HepG2 (cell line): ENCODE results near the gene ARPC1B. TPM values are rescaled to one million over a fixed set of nuclear protein-coding genes. Genes with fewer than 3 reads are reported as not detected.
"Not testable (repeated sequence)": the region's sequence is repeated elsewhere in the genome, so short reads cannot be mapped to it uniquely, and the experiment has no call there.

ENCODE experiments used
- ATAC-seq: fragments of 200-7000 bp; cut with Tn5 transposase; 3 replicates; pipeline ENCODE4 v1.9.1; 2020; ENCODE audit warnings: mild to moderate bottlenecking, moderate library complexity
- BruUV-seq: library from RNA; stranded (reverse); fragments of 400-500 nt; replicated peaks from 2 replicates; lab custom pipeline; 2021; lab: Mats Ljungman, UMichigan
- CTCF ChIA-PET: fragments of 300-600 bp; formaldehyde crosslinking; extraction: SDS; loops from one replicate; lab custom pipeline; 2021; ENCODE audit warnings: low total read pairs, inconsistent platforms, low intra/inter-chr PET ratio; lab: Yijun Ruan, JAX
- POLR2A ChIA-PET: fragments of 350-600 bp; sonication (Branson Sonifier 250); formaldehyde crosslinking; loops from one replicate; lab custom pipeline; 2020; ENCODE audit warnings: antibody characterized with exemption, inconsistent platforms; lab: Yijun Ruan, JAX
- DNase-seq: peaks from one replicate; pipeline ENCODE4 v3.0.0-alpha.2; 2015; ENCODE audit warnings: low spot score
- FAIRE-seq: peaks from 3 replicates; lab custom pipeline; 2011; peaks lifted over from hg19 to GRCh38; lab: Jason Lieb, UNC
- H2AFZ ChIP-seq: one replicate; pipeline ENCODE4 v1.6.1; 2011; ENCODE audit warnings: low read length, inconsistent platforms
- H3K27ac ChIP-seq: fragments of 300-600 bp; 3 replicates; pipeline ENCODE4 v1.8.0; 2011; ENCODE audit warnings: mixed run types, mild to moderate bottlenecking, mixed read lengths, low read length, inconsistent platforms; ENCODE audit not compliant: insufficient read depth; ENCODE audit errors: extremely low read length
- H3K27me3 ChIP-seq, 2 experiments: fragments of 200-600 bp in 1 of 2; 2 replicates in 1 of 2; 3 replicates in 1 of 2; pipeline versions ENCODE4 v1.6.0 to v1.8.0; 2011; ENCODE audit warnings: low read length in 2 of 2, mild to moderate bottlenecking in 2 of 2, moderate library complexity in 2 of 2, inconsistent platforms in 1 of 2; ENCODE audit not compliant: insufficient read depth in 2 of 2, control insufficient read depth in 1 of 2
- H3K36me3 ChIP-seq, 2 experiments: fragments of 200-600 bp in 1 of 2; replicated peaks in 1 of 2; 2 replicates in 1 of 2; 3 replicates in 1 of 2; pipeline versions ENCODE4 v1.5.1 to v1.8.0; 2011; ENCODE audit warnings: low read length in 2 of 2, inconsistent platforms in 1 of 2; ENCODE audit not compliant: insufficient read depth in 2 of 2, control insufficient read depth in 1 of 2
- H3K4me1 ChIP-seq: 2 replicates; pipeline ENCODE4 v1.5.1; 2012; ENCODE audit warnings: low read length, inconsistent platforms; ENCODE audit not compliant: insufficient read depth
- H3K4me2 ChIP-seq: 2 replicates; pipeline ENCODE4 v1.6.0; 2011; ENCODE audit warnings: low read depth, low read length, inconsistent platforms
- H3K4me3 ChIP-seq, 3 experiments: fragments of 200-600 bp in 1 of 3; sonication (generic), shearing (Covaris generic) in 1 of 3; replicated peaks in 1 of 3; 2 replicates each; pipeline ENCODE4 v1.5.1; 2011 to 2016; ENCODE audit warnings: low read length in 3 of 3, inconsistent platforms in 2 of 3, low read depth in 2 of 3, mild to moderate bottlenecking in 2 of 3, control low read depth in 1 of 3, mixed read lengths in 1 of 3; ENCODE audit not compliant: insufficient read depth in 1 of 3
- H3K79me2 ChIP-seq: one replicate; pipeline ENCODE4 v1.6.1; 2011; ENCODE audit warnings: low read length, inconsistent platforms; ENCODE audit not compliant: insufficient read depth
- H3K9ac ChIP-seq: 2 replicates; pipeline ENCODE4 v1.6.0; 2011; ENCODE audit warnings: mild to moderate bottlenecking, low read depth, low read length, inconsistent platforms; ENCODE audit not compliant: insufficient read depth
- H3K9me3 ChIP-seq: 2 replicates; pipeline ENCODE4 v1.5.1; 2012; ENCODE audit warnings: mild to moderate bottlenecking, low read length
- H4K20me1 ChIP-seq: 2 replicates; pipeline ENCODE4 v1.6.0; 2011; ENCODE audit warnings: inconsistent platforms, mild to moderate bottlenecking, low read length, moderate library complexity; ENCODE audit not compliant: insufficient read depth
- FOXA1 ChIP-seq, 2 experiments: fragments of 450-650 bp in 1 of 2; sonication (generic) in 1 of 2; formaldehyde crosslinking in 1 of 2; IDR thresholded peaks; 2 replicates each; pipeline versions ENCODE4 v1.4.0 to v1.6.1; 2016 to 2020; ENCODE audit warnings: missing genetic modification reagents in 1 of 2
- FOXA3 ChIP-seq: IDR thresholded peaks from 2 replicates; pipeline ENCODE4 v1.6.1; 2016; ENCODE audit warnings: missing genetic modification reagents, missing compliant biosample characterization
- HNF1A ChIP-seq, 2 experiments: sonication (generic) in 1 of 2; formaldehyde crosslinking in 1 of 2; IDR thresholded peaks; 2 replicates each; pipeline versions ENCODE4 v1.4.0 to v1.6.1; 2016 to 2020; ENCODE audit warnings: borderline replicate concordance in 1 of 2, low read depth in 1 of 2, mild to moderate bottlenecking in 1 of 2, missing genetic modification reagents in 1 of 2
- PITX1 ChIP-seq: sonication (generic); formaldehyde crosslinking; IDR thresholded peaks from 2 replicates; pipeline ENCODE4 v1.5.1; 2020; ENCODE audit warnings: mild to moderate bottlenecking, missing genetic modification reagents
- SOX13 ChIP-seq, 3 experiments: fragments of 450-650 bp in 1 of 3; sonication (generic) in 1 of 3; formaldehyde crosslinking in 1 of 3; IDR thresholded peaks in 2 of 3; conservative IDR thresholded peaks in 1 of 3; 2 replicates each; pipeline versions ENCODE4 v1.5.0 to v1.6.1; 2016 to 2020; ENCODE audit warnings: antibody characterized with exemption in 1 of 3, mild to moderate bottlenecking in 1 of 3, missing compliant biosample characterization in 1 of 3, missing genetic modification reagents in 1 of 3, moderate library complexity in 1 of 3
- SOX6 ChIP-seq, 2 experiments: fragments of 450-650 bp in 1 of 2; sonication (generic) in 1 of 2; formaldehyde crosslinking in 1 of 2; IDR thresholded peaks; 2 replicates each; pipeline versions ENCODE4 v1.4.0 to v1.6.1; 2017 to 2020; ENCODE audit warnings: antibody characterized with exemption in 1 of 2, mild to moderate bottlenecking in 1 of 2, missing genetic modification reagents in 1 of 2
- YY1 ChIP-seq: IDR thresholded peaks from 2 replicates; pipeline ENCODE4 v1.6.1; 2011; ENCODE audit warnings: low read length, low read depth, moderate library complexity, mild to moderate bottlenecking; ENCODE audit not compliant: insufficient read depth, insufficient replicate concordance
- WGBS: methylation state at CpG from one replicate; pipeline ENCODE4 v1.1.6; 2017; ENCODE audit warnings: low lambda C conversion rate; 5-methylcytosine and 5-hydroxymethylcytosine counted together
- in situ Hi-C: cut with HindIII; loops from 2 replicates; pipeline ENCODE4 v1.10.0; 2017; ENCODE audit warnings: low pct_unique_long_range_greater_than_20kb; ENCODE audit not compliant: extremely low pct_ligation_motif_present
- intact Hi-C: fragments of 100-400 bp; cut with micrococcal nuclease; formaldehyde crosslinking; loops from one replicate; pipeline ENCODE4 v1.10.0; 2022; ENCODE audit not compliant: unreplicated experiment
- polyA plus RNA-seq, 8 experiments: library from polyadenylated mRNA; depleted of rRNA in 3 of 8; stranded (reverse) in 7 of 8; unstranded in 1 of 8; fragments of >200 nt; fragmentation: Illumina TruSeq in 4 of 8; extraction: Trizol in 4 of 8; gene quantifications; 2 replicates each; pipeline versions ENCODE4 v1.2.1 to v1.2.3, GENCODE V29; 2011 to 2016; ENCODE audit warnings: low read depth in 4 of 8, missing spikeins in 1 of 8, mixed read lengths in 1 of 8; ENCODE audit not compliant: insufficient read depth in 1 of 8
- total RNA-seq, 5 experiments: library from RNA; depleted of rRNA; stranded (reverse); fragments of >200 nt; fragmentation: Illumina TruSeq; extraction: Trizol; gene quantifications; 2 replicates each; pipeline ENCODE4 v1.2.3, GENCODE V29; 2016; ENCODE audit warnings: low read depth in 1 of 5
- TF ChIP-seq, protein P1 (sequence below): sonication (generic); formaldehyde crosslinking; conservative IDR thresholded peaks from 2 replicates; pipeline ENCODE4 v1.4.0; 2020; ENCODE audit warnings: mild to moderate bottlenecking, missing genetic modification reagents, moderate library complexity

The ARPC1B gene
- total and polyA plus RNA-seq, 2 of the 13 experiments (the other 11 are each of a cell fraction or from before 2014, with no cell fraction given): 72.9 to 89.1 TPM

GRCh38 chr7:99431756-99432540 lies 57.4 kb downstream of the ARPC1B start:
- H3K9me3 ChIP-seq; H3K27ac ChIP-seq; CTCF ChIA-PET; POLR2A ChIA-PET; H4K20me1 ChIP-seq; intact Hi-C loops; DNase-seq; in situ Hi-C loops; H3K27me3 ChIP-seq; H3K4me3 ChIP-seq; H2AFZ ChIP-seq; H3K9ac ChIP-seq; H3K79me2 ChIP-seq; TF ChIP-seq HNF1A (IDR thresholded peaks at IDR 0.05; ENCODE audit: low read depth); SOX6 (IDR thresholded peaks at IDR 0.05); SOX13 (IDR thresholded peaks at IDR 0.05); FOXA1 (IDR thresholded peaks at IDR 0.05): not testable (repeated sequence)
- FAIRE-seq (peak; percentile 76), ATAC-seq (peak; percentile 34)
- H3K4me1 ChIP-seq: peaks cover 26% of the 10 kb centered on the region
- peaks cover 10 to 33% of the 10 kb centered on the region in 2 experiments for H3K36me3 ChIP-seq
- WGBS: 45% methylated on average over 12 of the region's 13 CpGs
- TSS peak; percentile 27 for BruUV-seq
- H3K4me2 ChIP-seq: peak overlapping the region; percentile 29; the same call in 1 of the 2 replicates
- peak; percentile 63; the same call in 1 of the 2 replicates for TF ChIP-seq HNF1A (CRISPR knock-in tag; IDR thresholded peaks at IDR 0.05; ENCODE audit: borderline replicate concordance)
- TF ChIP-seq FOXA3: 0 out of 2 replicates have a peak, but pooled peaks have one; percentile 35
- TF ChIP-seq YY1: peak; percentile 9
- TF ChIP-seq PITX1 (CRISPR knock-in tag): peak; percentile 96
- TF ChIP-seq SOX6 (CRISPR knock-in tag; IDR thresholded peaks at IDR 0.05): peak; percentile 9; the same call in 1 of the 2 replicates
- peak in 1 of 2 experiments; percentile 44; a peak in 2 of 4 replicates for TF ChIP-seq SOX13 (CRISPR knock-in tag; conservative IDR thresholded peaks at IDR 0.05 in 1 of 2, IDR thresholded peaks at IDR 0.05 in 1 of 2)
- TF ChIP-seq, protein P1, sequence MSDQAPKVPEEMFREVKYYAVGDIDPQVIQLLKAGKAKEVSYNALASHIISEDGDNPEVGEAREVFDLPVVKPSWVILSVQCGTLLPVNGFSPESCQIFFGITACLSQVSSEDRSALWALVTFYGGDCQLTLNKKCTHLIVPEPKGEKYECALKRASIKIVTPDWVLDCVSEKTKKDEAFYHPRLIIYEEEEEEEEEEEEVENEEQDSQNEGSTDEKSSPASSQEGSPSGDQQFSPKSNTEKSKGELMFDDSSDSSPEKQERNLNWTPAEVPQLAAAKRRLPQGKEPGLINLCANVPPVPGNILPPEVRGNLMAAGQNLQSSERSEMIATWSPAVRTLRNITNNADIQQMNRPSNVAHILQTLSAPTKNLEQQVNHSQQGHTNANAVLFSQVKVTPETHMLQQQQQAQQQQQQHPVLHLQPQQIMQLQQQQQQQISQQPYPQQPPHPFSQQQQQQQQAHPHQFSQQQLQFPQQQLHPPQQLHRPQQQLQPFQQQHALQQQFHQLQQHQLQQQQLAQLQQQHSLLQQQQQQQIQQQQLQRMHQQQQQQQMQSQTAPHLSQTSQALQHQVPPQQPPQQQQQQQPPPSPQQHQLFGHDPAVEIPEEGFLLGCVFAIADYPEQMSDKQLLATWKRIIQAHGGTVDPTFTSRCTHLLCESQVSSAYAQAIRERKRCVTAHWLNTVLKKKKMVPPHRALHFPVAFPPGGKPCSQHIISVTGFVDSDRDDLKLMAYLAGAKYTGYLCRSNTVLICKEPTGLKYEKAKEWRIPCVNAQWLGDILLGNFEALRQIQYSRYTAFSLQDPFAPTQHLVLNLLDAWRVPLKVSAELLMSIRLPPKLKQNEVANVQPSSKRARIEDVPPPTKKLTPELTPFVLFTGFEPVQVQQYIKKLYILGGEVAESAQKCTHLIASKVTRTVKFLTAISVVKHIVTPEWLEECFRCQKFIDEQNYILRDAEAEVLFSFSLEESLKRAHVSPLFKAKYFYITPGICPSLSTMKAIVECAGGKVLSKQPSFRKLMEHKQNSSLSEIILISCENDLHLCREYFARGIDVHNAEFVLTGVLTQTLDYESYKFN: peak; percentile 38; the same call in 1 of the 2 replicates
- TF ChIP-seq FOXA1 (CRISPR knock-in tag; IDR thresholded peaks at IDR 0.05): peak; percentile 59; the same call in 1 of the 2 replicates
